Loucy (cell line): ENCODE results near the gene ORMDL3.

ENCODE experiments used
- H2AFZ ChIP-seq: fragments of 200-600 bp; sonication (generic); 2 replicates; pipeline ENCODE4 v1.6.0; 2016; ENCODE audit warnings: antibody characterized with exemption, mild to moderate bottlenecking, low read length, moderate library complexity
- H3F3A ChIP-seq: fragments of 200-600 bp; 2 replicates; pipeline ENCODE4 v1.6.0; 2016; ENCODE audit warnings: antibody characterized with exemption, low read depth, mild to moderate bottlenecking
- H3K27me3 ChIP-seq: fragments of 200-600 bp; sonication (generic); 2 replicates; pipeline ENCODE4 v1.6.1; 2014; ENCODE audit warnings: low read length, mild to moderate bottlenecking; ENCODE audit not compliant: insufficient read depth, poor library complexity, severe bottlenecking
- H3K36me3 ChIP-seq: fragments of 200-600 bp; sonication (generic); 2 replicates; pipeline ENCODE4 v1.6.1; 2016; ENCODE audit warnings: low read length; ENCODE audit not compliant: insufficient read depth
- H3K4me1 ChIP-seq: fragments of 200-600 bp; sonication (generic); 2 replicates; pipeline ENCODE4 v1.5.1; 2014; ENCODE audit warnings: low read length, mild to moderate bottlenecking; ENCODE audit not compliant: insufficient read depth, poor library complexity, severe bottlenecking
- H3K4me2 ChIP-seq: fragments of 200-600 bp; sonication (generic); 2 replicates; pipeline ENCODE4 v1.6.0; 2014; ENCODE audit warnings: antibody characterized with exemption, low read length, low read depth, mild to moderate bottlenecking; ENCODE audit not compliant: poor library complexity, severe bottlenecking
- H3K4me3 ChIP-seq: fragments of 200-600 bp; sonication (generic); 2 replicates; pipeline ENCODE4 v1.5.1; 2014; ENCODE audit warnings: low read length, mild to moderate bottlenecking, mixed read lengths; ENCODE audit not compliant: poor library complexity, severe bottlenecking
- H3K79me2 ChIP-seq: fragments of 200-600 bp; sonication (generic); 2 replicates; pipeline ENCODE4 v1.6.1; 2014; ENCODE audit warnings: low read length; ENCODE audit not compliant: insufficient read depth
- H3K9ac ChIP-seq: fragments of 200-600 bp; sonication (generic); 2 replicates; pipeline ENCODE4 v1.6.0; 2014; ENCODE audit warnings: mild to moderate bottlenecking, low read depth, low read length, moderate library complexity; ENCODE audit not compliant: poor library complexity, severe bottlenecking
- H3K9me2 ChIP-seq: fragments of 200-600 bp; sonication (generic); replicated peaks from 2 replicates; pipeline ENCODE4 v1.6.1; 2016; ENCODE audit warnings: low read depth, low read length, mixed read lengths
- H3K9me3 ChIP-seq: fragments of 200-600 bp; sonication (generic); 2 replicates; pipeline ENCODE4 v1.6.1; 2014; ENCODE audit warnings: mild to moderate bottlenecking, antibody characterized with exemption, low read length, low read depth; ENCODE audit not compliant: insufficient read depth
- H4K20me1 ChIP-seq: fragments of 200-600 bp; sonication (generic); 2 replicates; pipeline ENCODE4 v1.6.0; 2014; ENCODE audit warnings: antibody characterized with exemption, low read length, mild to moderate bottlenecking; ENCODE audit not compliant: insufficient read depth, poor library complexity, severe bottlenecking
- CTCF ChIP-seq: fragments of 200-600 bp; sonication (generic); conservative IDR thresholded peaks from 2 replicates; pipeline ENCODE4 v1.5.1; 2014; ENCODE audit warnings: mild to moderate bottlenecking, antibody characterized with exemption, low read length
- EZH2phosphoT487 ChIP-seq: fragments of 200-600 bp; IDR thresholded peaks from 2 replicates; pipeline ENCODE4 v1.6.1; 2018; ENCODE audit warnings: antibody characterized with exemption, mild to moderate bottlenecking, moderate library complexity, borderline replicate concordance

The ORMDL3 gene

DNA sequence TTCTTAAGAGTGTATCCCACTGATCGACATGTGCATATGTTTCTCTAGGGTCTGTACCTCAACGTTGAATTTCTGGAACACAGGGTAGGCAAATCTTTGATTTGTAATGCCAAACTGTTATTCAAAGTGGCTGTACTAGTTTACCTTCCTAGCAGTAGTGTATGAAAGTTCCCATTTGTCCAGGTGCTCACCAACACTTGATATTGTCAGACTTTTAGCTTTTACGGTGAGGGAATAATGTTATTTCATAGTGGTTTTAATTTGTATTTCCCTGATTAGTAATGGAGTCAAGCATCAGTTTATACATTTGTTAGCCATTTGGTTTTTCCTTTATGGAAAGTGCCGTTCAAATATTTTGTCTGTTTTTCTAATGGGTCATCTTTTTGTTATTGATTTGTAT is 29.3 kb downstream of the ORMDL3 start:
- no peaks in the 10 kb centered on the region for H3K36me3 ChIP-seq
- no peak overlapping the region for H3K9ac ChIP-seq
- H3K27me3 ChIP-seq = no peaks in the 10 kb centered on the region
- H3F3A ChIP-seq = no peaks in the 10 kb centered on the region
- no peaks in the 10 kb centered on the region for H3K4me1 ChIP-seq
- TF ChIP-seq EZH2phosphoT487 = no peak
- no peak for TF ChIP-seq CTCF
- no peak overlapping the region for H3K4me3 ChIP-seq
- no peak overlapping the region for H2AFZ ChIP-seq
- H4K20me1 ChIP-seq = no peaks in the 10 kb centered on the region
- no peaks in the 10 kb centered on the region for H3K79me2 ChIP-seq
- no peaks in the 10 kb centered on the region for H3K9me3 ChIP-seq
- no peak overlapping the region for H3K4me2 ChIP-seq
- H3K9me2 ChIP-seq = no peaks in the 10 kb centered on the region

GRCh38 chr17:39894681-39895376 is 32.6 kb downstream of the ORMDL3 start:
- Histone ChIP-seq H3K9ac (no peak overlapping the region), H2AFZ (no peak overlapping the region), H3K9me3 (no peaks in the 10 kb centered on the region), H3K4me1 (peaks cover 2% of the 10 kb centered on the region), H3K9me2 (no peaks in the 10 kb centered on the region), H3K27me3 (peaks cover 15% of the 10 kb centered on the region), H3K79me2 (no peaks in the 10 kb centered on the region), H3K4me3 (no peak overlapping the region), H4K20me1 (no peaks in the 10 kb centered on the region), H3K36me3 (no peaks in the 10 kb centered on the region), H3F3A (no peaks in the 10 kb centered on the region), H3K4me2 (no peak overlapping the region)
- no peak for TF ChIP-seq CTCF
- no peak for TF ChIP-seq EZH2phosphoT487

DNA sequence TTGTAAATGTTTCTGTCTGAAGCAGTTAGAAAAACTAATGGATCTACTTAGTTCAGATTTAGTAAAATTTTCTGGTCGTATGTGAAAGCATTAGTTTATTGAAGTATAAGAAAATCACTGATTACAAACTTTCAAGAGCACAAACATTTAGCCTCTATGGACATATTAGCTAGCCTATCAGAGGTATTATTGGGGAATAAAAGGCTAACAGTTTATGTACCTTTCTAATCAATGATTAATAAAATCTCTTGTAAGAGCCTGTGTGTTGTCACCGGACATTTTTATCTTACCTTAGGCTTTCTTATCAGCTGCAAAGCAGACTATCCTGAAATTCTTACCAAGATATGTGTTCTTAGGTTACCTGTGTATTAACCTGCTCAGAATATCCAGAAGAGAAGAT is 38.2 kb downstream of the ORMDL3 start:
- no peaks in the 10 kb centered on the region for H3K9me2 ChIP-seq
- H3K36me3 ChIP-seq = no peaks in the 10 kb centered on the region
- H3K27me3 ChIP-seq = peaks cover 23% of the 10 kb centered on the region
- no peaks in the 10 kb centered on the region for H4K20me1 ChIP-seq
- H2AFZ ChIP-seq = no peak overlapping the region
- no peak for TF ChIP-seq CTCF
- no peak for TF ChIP-seq EZH2phosphoT487
- no peak overlapping the region for H3K4me3 ChIP-seq
- H3K4me2 ChIP-seq = no peak overlapping the region
- H3K9ac ChIP-seq = no peak overlapping the region
- no peaks in the 10 kb centered on the region for H3K9me3 ChIP-seq
- no peaks in the 10 kb centered on the region for H3K79me2 ChIP-seq
- peaks cover 2% of the 10 kb centered on the region for H3K4me1 ChIP-seq
- no peaks in the 10 kb centered on the region for H3F3A ChIP-seq
